GM23248 (cell line): ENCODE data around the gene FAM167B. TPM values are rescaled to one million over a fixed set of nuclear protein-coding genes. Genes with fewer than 3 reads are reported as not detected.

Source experiments
- DNase-seq: peaks from one replicate; pipeline ENCODE4 v3.0.0-alpha.2; 2015
- H2AFZ ChIP-seq: fragments of 200-600 bp; sonication (generic); 2 replicates; pipeline ENCODE4 v1.6.1; 2016; ENCODE audit warnings: antibody characterized with exemption
- H3F3A ChIP-seq: fragments of 200-600 bp; sonication (generic); 2 replicates; pipeline ENCODE4 v1.6.1; 2016; ENCODE audit warnings: mild to moderate bottlenecking, antibody characterized with exemption, mixed run types; ENCODE audit not compliant: insufficient read depth
- H3K27ac ChIP-seq: fragments of 200-600 bp; sonication (generic); 2 replicates; pipeline ENCODE4 v1.5.1; 2016; ENCODE audit warnings: mild to moderate bottlenecking
- H3K27me3 ChIP-seq: fragments of 200-600 bp; sonication (generic); replicated peaks from 2 replicates; pipeline ENCODE4 v1.6.1; 2016; ENCODE audit warnings: mild to moderate bottlenecking; ENCODE audit not compliant: insufficient read depth
- H3K36me3 ChIP-seq: fragments of 200-600 bp; sonication (generic); 2 replicates; pipeline ENCODE4 v1.6.1; 2016; ENCODE audit warnings: low read depth, mild to moderate bottlenecking
- H3K4me1 ChIP-seq: fragments of 200-600 bp; sonication (generic); 2 replicates; pipeline ENCODE4 v1.6.1; 2016; ENCODE audit warnings: mild to moderate bottlenecking; ENCODE audit not compliant: insufficient read depth
- H3K4me2 ChIP-seq: fragments of 200-600 bp; sonication (generic); one replicate; pipeline ENCODE4 v1.6.1; 2016; ENCODE audit warnings: mild to moderate bottlenecking; ENCODE audit not compliant: unreplicated experiment
- H3K4me3 ChIP-seq: fragments of 200-600 bp; sonication (generic); 2 replicates; pipeline ENCODE4 v1.5.1; 2016; ENCODE audit warnings: mild to moderate bottlenecking
- H3K79me2 ChIP-seq: fragments of 200-600 bp; sonication (generic); 2 replicates; pipeline ENCODE4 v1.6.1; 2016; ENCODE audit warnings: mild to moderate bottlenecking; ENCODE audit not compliant: insufficient read depth
- H3K9ac ChIP-seq: fragments of 200-600 bp; sonication (generic); 2 replicates; pipeline ENCODE4 v1.6.1; 2016; ENCODE audit warnings: mild to moderate bottlenecking
- H3K9me2 ChIP-seq: fragments of 200-600 bp; sonication (generic); 2 replicates; pipeline ENCODE4 v1.6.1; 2016; ENCODE audit warnings: mixed run types, mild to moderate bottlenecking, moderate library complexity; ENCODE audit not compliant: insufficient read depth
- H3K9me3 ChIP-seq: fragments of 200-600 bp; sonication (generic); one replicate; pipeline ENCODE4 v1.6.1; 2017; ENCODE audit warnings: low read depth
- H4K20me1 ChIP-seq: fragments of 200-600 bp; sonication (generic); 2 replicates; pipeline ENCODE4 v1.6.0; 2016; ENCODE audit not compliant: insufficient read depth
- EZH2 ChIP-seq: fragments of 200-600 bp; sonication (generic); IDR thresholded peaks from 2 replicates; pipeline ENCODE4 v1.6.1; 2018; ENCODE audit warnings: antibody characterized with exemption, mild to moderate bottlenecking; ENCODE audit not compliant: insufficient read depth, poor library complexity, severe bottlenecking
- EZH2phosphoT487 ChIP-seq: fragments of 200-600 bp; sonication (generic); IDR thresholded peaks from 2 replicates; pipeline ENCODE4 v1.6.1; 2018; ENCODE audit warnings: antibody characterized with exemption, moderate library complexity, mild to moderate bottlenecking, low read depth; ENCODE audit not compliant: insufficient read depth
- WGBS, 2 experiments: methylation state at CpG; one replicate each; pipeline ENCODE4 v1.1.6; 2015 to 2017; ENCODE audit warnings: low lambda C conversion rate in 2 of 2, low coverage in 1 of 2; ENCODE audit errors: missing lambda C conversion rate in 2 of 2; 5-methylcytosine and 5-hydroxymethylcytosine counted together
- in situ Hi-C: fragments of 300-500 bp; cut with MboI; formaldehyde crosslinking; loops from 2 replicates; pipeline ENCODE4 v1.15.0; 2020
- polyA plus RNA-seq: library from polyadenylated mRNA; unstranded; fragments of >200 nt; fragmentation: Nextera tagmentation; extraction: Ambion mirVana; gene quantifications from 2 replicates; pipeline ENCODE4 v1.2.1, GENCODE V29; 2016
- total RNA-seq: library from RNA; depleted of rRNA; stranded (reverse); fragments of >200 nt; shearing (Covaris generic); gene quantifications from 2 replicates; pipeline ENCODE4 v1.2.3, GENCODE V29; 2014

Gene FAM167B
- total and polyA plus RNA-seq, 2 experiments from 2014 or later, result 3.0 to 5.0 TPM

GRCh38 chr1:32199717-32200072 is 47.3 kb upstream of the FAM167B start:
- in situ Hi-C loops, result no loop called here
- Histone ChIP-seq H3K27ac (peak overlapping the region; percentile 96), H3K9ac (peak overlapping the region; percentile 92), H3K36me3 (peaks cover 21% of the 10 kb centered on the region), H3F3A (peaks cover 51% of the 10 kb centered on the region), H4K20me1 (no peaks in the 10 kb centered on the region), H3K79me2 (no peaks in the 10 kb centered on the region), H2AFZ (peak overlapping the region; percentile 85; the same call in 1 of the 2 replicates), H3K4me1 (peaks cover 31% of the 10 kb centered on the region), H3K4me3 (peak overlapping the region; percentile 83), H3K9me2 (no peaks in the 10 kb centered on the region), H3K4me2 (peak overlapping the region; percentile 93), H3K9me3 (no peaks in the 10 kb centered on the region), H3K27me3 (no peaks in the 10 kb centered on the region)
- TF ChIP-seq EZH2 (no peak), EZH2phosphoT487 (no peak)
- peak; percentile 57 for DNase-seq
- 19 to 21% methylated on average over 6 of the region's 6 CpGs for WGBS, 2 experiments

DNA sequence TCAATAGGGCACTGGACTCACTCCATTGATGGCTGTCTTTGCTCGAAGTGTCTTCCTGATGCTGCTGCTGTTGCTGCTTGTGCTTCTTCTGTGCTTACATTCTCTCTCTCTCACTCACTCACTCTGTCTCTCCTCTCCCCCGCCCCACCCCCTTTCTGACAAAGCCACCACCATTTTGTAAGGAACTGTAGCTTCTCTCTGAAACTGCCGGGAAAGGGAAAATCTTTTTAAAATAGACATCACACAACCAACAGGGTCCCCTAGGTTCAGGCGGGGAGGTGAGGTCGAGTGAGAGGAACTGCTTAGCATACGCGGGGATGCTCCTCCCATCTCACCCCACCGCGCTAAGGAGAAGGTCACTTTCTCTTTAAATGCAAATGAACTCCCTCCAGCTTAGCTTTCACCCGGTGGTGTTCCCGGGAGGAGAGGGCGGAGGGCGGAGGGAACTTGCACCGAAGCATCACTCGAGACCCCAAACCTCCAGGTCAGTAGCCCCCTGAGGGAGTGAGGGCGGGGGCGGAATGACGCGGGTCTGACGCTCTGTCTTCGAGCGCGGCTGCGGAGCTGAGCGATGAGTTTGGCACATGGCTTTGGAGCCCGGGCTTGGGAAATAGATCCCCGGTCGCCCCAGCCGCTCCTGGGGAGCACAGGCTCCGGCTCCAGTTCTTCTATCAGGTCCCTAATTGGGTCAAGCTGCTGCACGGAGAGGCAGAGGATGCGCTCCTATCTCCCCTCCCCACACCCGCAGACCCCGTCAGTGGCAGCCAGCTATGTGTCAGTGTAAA is 46.6 kb upstream of the FAM167B start, which contains the start of gene CCDC28B:
CCDC28B (plus strand) TSS at position 370 of the 785 bp plus-strand sequence. CDS start 1,341 bp downstream, outside the sequence.
- H3K9ac ChIP-seq, result peak within 1 kb of the TSS; percentile 92
- TF ChIP-seq EZH2 (no peak), EZH2phosphoT487 (no peak)
- H3K4me3 ChIP-seq, result peak within 1 kb of the TSS; percentile 83
- no peaks in the 10 kb centered on the region for H4K20me1 ChIP-seq
- H3K27me3 ChIP-seq, result no peaks in the 10 kb centered on the region
- H3K9me2 ChIP-seq, result no peaks in the 10 kb centered on the region
- H3F3A ChIP-seq, result peaks cover 45% of the 10 kb centered on the region
- 0 to 2% methylated on average over 33 to 34 of the region's 34 CpGs for WGBS, 2 experiments
- in situ Hi-C loops, result no loop called here
- H3K79me2 ChIP-seq, result no peaks in the 10 kb centered on the region
- H3K36me3 ChIP-seq, result peaks cover 14% of the 10 kb centered on the region
- DNase-seq, result peak; percentile 92
- peak within 1 kb of the TSS; percentile 85 for H2AFZ ChIP-seq
- H3K4me2 ChIP-seq, result peak within 1 kb of the TSS; percentile 93
- no peaks in the 10 kb centered on the region for H3K9me3 ChIP-seq
- peaks cover 31% of the 10 kb centered on the region for H3K4me1 ChIP-seq
- peak within 1 kb of the TSS; percentile 96 for H3K27ac ChIP-seq

- peak overlapping the region; percentile 83 for H3K4me3 ChIP-seq
- no peaks in the 10 kb centered on the region for H3K9me3 ChIP-seq
- H3K27me3 ChIP-seq, result no peaks in the 10 kb centered on the region
- TF ChIP-seq EZH2 (no peak), EZH2phosphoT487 (no peak)
- H3K4me1 ChIP-seq, result peaks cover 27% of the 10 kb centered on the region
- peak overlapping the region; percentile 85 for H2AFZ ChIP-seq
- H3K9me2 ChIP-seq, result no peaks in the 10 kb centered on the region
- H4K20me1 ChIP-seq, result no peaks in the 10 kb centered on the region
- peaks cover 5% of the 10 kb centered on the region; the same call in 1 of the 2 replicates for H3K36me3 ChIP-seq
- peak overlapping the region; percentile 92 for H3K9ac ChIP-seq
- 2% methylated on average over 26 of the region's 26 CpGs for WGBS, 2 experiments
- peak overlapping the region; percentile 96 for H3K27ac ChIP-seq
- peak; percentile 85 for DNase-seq
- peaks cover 37% of the 10 kb centered on the region for H3F3A ChIP-seq
- H3K79me2 ChIP-seq, result no peaks in the 10 kb centered on the region
- in situ Hi-C loops, result no loop called here
- H3K4me2 ChIP-seq, result peak overlapping the region; percentile 93
These were observed 45.8 kb upstream of the FAM167B start for GRCh38 chr1:32201011-32201855.

DNA sequence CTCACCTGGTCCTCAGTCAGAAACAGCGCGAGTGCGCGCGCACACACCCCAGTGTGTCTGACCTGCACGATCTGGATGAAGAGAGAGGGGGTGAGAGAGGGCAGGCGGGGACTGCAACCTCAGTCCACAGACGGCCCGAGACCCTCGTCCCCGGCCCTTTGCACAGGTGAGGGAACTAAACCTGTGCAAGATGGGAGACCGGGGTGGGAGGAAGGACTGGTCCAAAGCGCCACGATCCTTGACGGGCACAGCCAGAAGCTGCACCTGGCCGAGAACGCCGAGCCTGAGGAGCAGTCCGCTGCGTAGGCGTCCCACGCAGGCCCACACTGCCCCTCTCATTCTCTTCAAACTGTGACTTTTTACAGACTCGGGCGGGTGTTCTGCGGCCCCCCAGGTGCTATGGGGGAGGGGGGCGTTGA is 42.1 kb upstream of the FAM167B start:
- Histone ChIP-seq H3K9ac (peak overlapping the region; percentile 88), H3K27ac (peak overlapping the region; percentile 18; the same call in 1 of the 2 replicates), H2AFZ (peak overlapping the region; percentile 79), H4K20me1 (no peaks in the 10 kb centered on the region), H3K9me2 (no peaks in the 10 kb centered on the region), H3K4me1 (peaks cover 10% of the 10 kb centered on the region; the same call in 1 of the 2 replicates), H3K36me3 (no peaks in the 10 kb centered on the region), H3K4me3 (peak overlapping the region; percentile 79), H3K9me3 (no peaks in the 10 kb centered on the region), H3K27me3 (no peaks in the 10 kb centered on the region), H3K4me2 (peak overlapping the region; percentile 91), H3K79me2 (no peaks in the 10 kb centered on the region), H3F3A (peaks cover 7% of the 10 kb centered on the region)
- in situ Hi-C loops, result no loop called here
- TF ChIP-seq EZH2phosphoT487 (no peak), EZH2 (no peak)
- WGBS, 2 experiments, result 21 to 25% methylated on average over 25 to 26 of the region's 26 CpGs
- peak; percentile 53 for DNase-seq
